Measurements from ENCODE around the gene MTM1.

- TF ChIP-seq CTCF (conservative IDR thresholded peaks at IDR 0.05) (no peak), EZH2 (IDR thresholded peaks at IDR 0.05; ENCODE audit: low read depth) (no peak)
Observed at GRCh38 chrX:150568320-150569154, at the start of gene MTM1.

All from PC-9 (cell line).